B cell (primary cell): ENCODE data around the gene CCDC60. TPM values are rescaled to one million over a fixed set of nuclear protein-coding genes. Genes with fewer than 3 reads are reported as not detected.

Experiments
- ATAC-seq: fragments of 200-7000 bp; cut with Tn5 transposase; one replicate; pipeline ENCODE4 v1.10.0; 2021; ENCODE audit warnings: low read depth, mild to moderate bottlenecking, moderate number of reproducible peaks, moderate library complexity
- CTCF ChIA-PET: fragments of 350-600 bp; sonication (Branson Sonifier 250); formaldehyde crosslinking; loops from one replicate; lab custom pipeline; 2021; ENCODE audit warnings: antibody characterized with exemption, inconsistent platforms; lab: Charles Lee
- POLR2A ChIA-PET: fragments of 350-600 bp; sonication (Branson Sonifier 250); formaldehyde crosslinking; loops from one replicate; lab custom pipeline; 2021; ENCODE audit warnings: antibody characterized with exemption; lab: Charles Lee
- DNase-seq: peaks from one replicate; pipeline ENCODE4 v3.0.0; 2013
- H2AFZ ChIP-seq: 2 replicates; pipeline ENCODE4 v1.6.1; 2012; ENCODE audit warnings: mild to moderate bottlenecking, low read depth, low read length; ENCODE audit not compliant: insufficient read depth, poor library complexity, severe bottlenecking
- H3K27ac ChIP-seq, 2 donors: 1 replicate in 1 of 2; 2 replicates in 1 of 2; pipeline ENCODE4 v1.5.1; 2012 to 2013; ENCODE audit warnings: low read length in 2 of 2, mild to moderate bottlenecking in 2 of 2, moderate library complexity in 1 of 2
- H3K27me3 ChIP-seq, 4 experiments: fragments of 200-600 bp in 1 of 4; sonication (generic) in 1 of 4; replicated peaks in 1 of 4; 1 replicate in 2 of 4; 2 replicates in 2 of 4; pipeline versions ENCODE4 v1.6.1 to v1.7.0; 2013 to 2016; ENCODE audit warnings: low read length in 3 of 4, mild to moderate bottlenecking in 2 of 4, mixed read lengths in 1 of 4, moderate library complexity in 1 of 4; ENCODE audit not compliant: insufficient read depth in 4 of 4, control insufficient read depth in 3 of 4; ENCODE audit errors: control extremely low read depth in 1 of 4
- H3K36me3 ChIP-seq, 2 experiments: replicated peaks in 1 of 2; 1 replicate in 1 of 2; 2 replicates in 1 of 2; pipeline versions ENCODE4 v1.6.1 to v1.7.1; 2013; ENCODE audit warnings: low read length in 1 of 2; ENCODE audit not compliant: insufficient read depth in 2 of 2, control insufficient read depth in 1 of 2; ENCODE audit errors: control extremely low read depth in 1 of 2, extremely low read depth in 1 of 2
- H3K4me1 ChIP-seq, 2 donors: fragments of 200-600 bp in 1 of 2; sonication (generic) in 1 of 2; 1 replicate in 1 of 2; 2 replicates in 1 of 2; pipeline versions ENCODE4 v1.5.1 to v1.6.1; 2013 to 2017; ENCODE audit warnings: low read length in 2 of 2; ENCODE audit not compliant: control insufficient read depth in 2 of 2, insufficient read depth in 2 of 2
- H3K4me2 ChIP-seq: replicated peaks from 2 replicates; pipeline ENCODE3; 2012; ENCODE audit warnings: mild to moderate bottlenecking, low read depth, low read length; ENCODE audit not compliant: poor library complexity, severe bottlenecking
- H3K4me3 ChIP-seq, 5 experiments: fragments of 200-600 bp in 1 of 5; sonication (generic) in 1 of 5; 1 replicate in 3 of 5; 2 replicates in 2 of 5; pipeline versions ENCODE4 v1.5.1 to v1.7.0; 2011 to 2016; ENCODE audit warnings: low read length in 4 of 5, mild to moderate bottlenecking in 4 of 5, low read depth in 2 of 5, control low read depth in 1 of 5, moderate library complexity in 1 of 5; ENCODE audit not compliant: insufficient read depth in 1 of 5; ENCODE audit errors: control extremely low read depth in 1 of 5, extremely low read depth in 1 of 5
- H3K79me2 ChIP-seq: fragments of 200-600 bp; sonication (generic); one replicate; pipeline ENCODE4 v1.6.0; 2016; ENCODE audit warnings: low read length; ENCODE audit not compliant: control insufficient read depth, insufficient read depth
- H3K9ac ChIP-seq: fragments of 200-600 bp; sonication (generic); 2 replicates; pipeline ENCODE4 v1.6.1; 2017; ENCODE audit warnings: mild to moderate bottlenecking, low read length, moderate library complexity
- H3K9me3 ChIP-seq, 3 donors: one replicate each; pipeline versions ENCODE4 v1.6.1 to v1.7.1; 2013; ENCODE audit warnings: low read length in 2 of 3; ENCODE audit not compliant: control insufficient read depth in 2 of 3, insufficient read depth in 1 of 3; ENCODE audit errors: control extremely low read depth in 1 of 3
- H4K20me1 ChIP-seq: 2 replicates; pipeline ENCODE4 v1.6.0; 2012; ENCODE audit warnings: mild to moderate bottlenecking, low read length; ENCODE audit not compliant: insufficient read depth, control insufficient read depth, poor library complexity, severe bottlenecking
- H3K27ac Mint-ChIP-seq: one replicate; pipeline ENCODE4 v1.8.0; 2021; ENCODE audit warnings: mixed read lengths
- H3K27me3 Mint-ChIP-seq: one replicate; pipeline ENCODE4 v1.8.0; 2021; ENCODE audit warnings: mixed read lengths
- H3K4me1 Mint-ChIP-seq: one replicate; pipeline ENCODE4 v1.8.0; 2021; ENCODE audit warnings: mixed read lengths
- H3K4me3 Mint-ChIP-seq: one replicate; pipeline ENCODE4 v1.8.0; 2021; ENCODE audit warnings: mixed read lengths
- H3K9me3 Mint-ChIP-seq: one replicate; pipeline ENCODE4 v1.8.0; 2022; ENCODE audit warnings: mixed read lengths; ENCODE audit not compliant: insufficient read depth
- EZH2 ChIP-seq: IDR thresholded peaks from 2 replicates; pipeline ENCODE4 v1.6.1; 2012; ENCODE audit warnings: borderline replicate concordance, low read depth, mild to moderate bottlenecking, moderate library complexity, low read length; ENCODE audit not compliant: insufficient read depth, poor library complexity, severe bottlenecking
- WGBS: methylation state at CpG from one replicate; pipeline ENCODE4 v1.1.5; 2013; ENCODE audit warnings: missing lambda C conversion rate; ENCODE audit not compliant: insufficient coverage; 5-methylcytosine and 5-hydroxymethylcytosine counted together
- intact Hi-C: fragments of 100-400 bp; cut with micrococcal nuclease; formaldehyde crosslinking; loops from one replicate; pipeline ENCODE4 v1.10.0; 2022
- polyA plus RNA-seq: library from polyadenylated mRNA; depleted of rRNA; stranded (reverse); fragments of >200 nt; gene quantifications from 2 replicates; pipeline ENCODE4 v1.2.3, GENCODE V29; 2012
- total RNA-seq, 2 donors: library from RNA; stranded (reverse); fragments of 120-200 nt in 1 of 2; gene quantifications; 1 replicate in 1 of 2; 2 replicates in 1 of 2; pipeline versions ENCODE4 v1.2.3 to v1.2.4, GENCODE V29; 2013 to 2022
- TF ChIP-seq, protein P1 (sequence below): fragments of 200-600 bp; IDR thresholded peaks from one replicate; pipeline ENCODE4 v1.8.0; 2022; ENCODE audit warnings: antibody characterized with exemption, mild to moderate bottlenecking

CCDC60 gene
- total and polyA plus RNA-seq, 2 donors (not counting 1 experiment from before 2014, with no cell fraction given): not detected

DNA sequence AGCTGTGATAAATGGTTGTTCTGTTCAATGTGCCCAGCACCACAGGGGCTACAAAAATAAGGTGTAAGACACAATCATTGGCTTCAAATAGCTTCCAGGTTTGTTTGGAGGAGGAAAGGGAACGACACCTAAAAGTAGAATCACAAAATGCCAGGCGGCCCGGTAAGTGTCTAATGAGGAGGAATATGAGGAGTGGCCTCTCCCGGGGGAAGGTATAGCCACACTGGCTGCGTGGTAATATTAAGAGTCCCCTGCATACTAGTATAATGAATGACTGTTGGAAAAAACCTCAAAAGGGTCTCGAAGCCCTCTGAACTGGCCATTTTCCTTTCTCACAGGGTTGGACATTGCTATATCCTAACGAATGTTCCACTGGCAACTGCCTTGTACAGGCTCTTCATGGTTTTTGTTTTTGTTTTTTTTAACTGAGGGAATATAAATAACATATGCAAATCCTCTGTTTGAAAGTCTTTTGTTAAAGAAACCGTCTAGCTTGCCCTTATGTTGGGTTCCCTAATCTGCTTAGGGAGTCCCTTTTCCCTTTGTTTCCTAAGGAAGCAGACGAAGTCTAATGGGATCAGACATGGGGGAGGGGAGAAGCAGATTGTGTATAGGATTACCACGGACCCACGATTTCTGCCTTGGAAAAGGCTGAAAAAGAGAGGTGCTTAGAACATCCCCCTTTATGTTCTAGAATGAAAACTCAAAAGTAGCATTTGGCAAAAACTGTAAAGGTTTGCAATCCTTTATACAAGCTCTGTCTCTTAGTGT, 4.2 kb downstream of the CCDC60 start:
- ATAC-seq: no peak
- POLR2A ChIA-PET: no interaction called here

DNA sequence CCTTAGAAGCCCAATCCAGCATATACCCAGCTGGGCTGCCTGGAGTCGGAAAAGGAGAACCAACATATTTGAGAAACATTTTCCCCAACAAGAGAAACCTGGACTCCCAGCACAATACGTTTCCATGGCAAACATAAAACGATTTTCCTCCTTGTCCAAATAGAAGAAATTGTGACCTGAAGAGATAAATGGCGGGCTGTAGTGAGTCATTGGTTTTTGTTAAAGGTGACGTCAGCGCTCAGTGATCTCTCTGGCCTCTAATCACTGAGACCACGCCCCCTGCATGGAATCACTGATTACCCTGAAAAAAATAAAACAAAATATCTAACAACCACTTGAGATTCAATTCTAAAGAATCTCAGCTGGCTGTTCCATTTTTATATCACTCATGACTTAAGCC, 6.0 kb downstream of the CCDC60 start:
- ChIA-PET CTCF (interaction anchor here (0.8 kb wide), 1 partner anchor 9 kb away, joined by 3 read pairs; no protein-coding TSS in a partner anchor), POLR2A (no interaction called here)
- no peaks in the 10 kb centered on the region for H3K9me3 Mint-ChIP-seq
- H3K27me3 Mint-ChIP-seq: peaks cover 14% of the 10 kb centered on the region
- H3K4me1 Mint-ChIP-seq: no peaks in the 10 kb centered on the region
- H3K36me3 ChIP-seq: no peaks in the 10 kb centered on the region
- H3K4me3 ChIP-seq: no peak overlapping the region
- no peak overlapping the region for H3K9ac ChIP-seq
- no peak for ATAC-seq
- peaks cover 0 to 5% (median 0%) of the 10 kb centered on the region in 4 experiments for H3K27me3 ChIP-seq
- no peak overlapping the region for H2AFZ ChIP-seq
- no peak overlapping the region for H3K4me3 Mint-ChIP-seq
- H3K4me2 ChIP-seq: no peak overlapping the region
- H3K4me1 ChIP-seq: no peaks in the 10 kb centered on the region
- no peak for DNase-seq
- WGBS: no CpG with 5 or more reads among the region's 7 CpGs
- intact Hi-C loops: no loop called here
- TF ChIP-seq, protein P1, sequence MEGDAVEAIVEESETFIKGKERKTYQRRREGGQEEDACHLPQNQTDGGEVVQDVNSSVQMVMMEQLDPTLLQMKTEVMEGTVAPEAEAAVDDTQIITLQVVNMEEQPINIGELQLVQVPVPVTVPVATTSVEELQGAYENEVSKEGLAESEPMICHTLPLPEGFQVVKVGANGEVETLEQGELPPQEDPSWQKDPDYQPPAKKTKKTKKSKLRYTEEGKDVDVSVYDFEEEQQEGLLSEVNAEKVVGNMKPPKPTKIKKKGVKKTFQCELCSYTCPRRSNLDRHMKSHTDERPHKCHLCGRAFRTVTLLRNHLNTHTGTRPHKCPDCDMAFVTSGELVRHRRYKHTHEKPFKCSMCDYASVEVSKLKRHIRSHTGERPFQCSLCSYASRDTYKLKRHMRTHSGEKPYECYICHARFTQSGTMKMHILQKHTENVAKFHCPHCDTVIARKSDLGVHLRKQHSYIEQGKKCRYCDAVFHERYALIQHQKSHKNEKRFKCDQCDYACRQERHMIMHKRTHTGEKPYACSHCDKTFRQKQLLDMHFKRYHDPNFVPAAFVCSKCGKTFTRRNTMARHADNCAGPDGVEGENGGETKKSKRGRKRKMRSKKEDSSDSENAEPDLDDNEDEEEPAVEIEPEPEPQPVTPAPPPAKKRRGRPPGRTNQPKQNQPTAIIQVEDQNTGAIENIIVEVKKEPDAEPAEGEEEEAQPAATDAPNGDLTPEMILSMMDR: no peak
- no peak for TF ChIP-seq EZH2
- H3K79me2 ChIP-seq: no peaks in the 10 kb centered on the region
- H4K20me1 ChIP-seq: no peaks in the 10 kb centered on the region
- H3K27ac ChIP-seq: no peak overlapping the region
- H3K9me3 ChIP-seq: peaks cover 0 to 6% (median 0%) of the 10 kb centered on the region in 3 donors
- no peak overlapping the region for H3K27ac Mint-ChIP-seq

More for the DNA sequence above, 4.2 kb downstream of the CCDC60 start:
- DNase-seq: no peak
- H3K4me1 Mint-ChIP-seq: no peaks in the 10 kb centered on the region
- H3K4me2 ChIP-seq: no peak overlapping the region
- peaks cover 17% of the 10 kb centered on the region for H3K27me3 Mint-ChIP-seq
- H3K27ac ChIP-seq: no peak overlapping the region
- H3K9me3 ChIP-seq: peaks cover 0 to 10% (median 0%) of the 10 kb centered on the region in 3 donors
- no peak overlapping the region for H3K4me3 ChIP-seq
- H3K9ac ChIP-seq: no peak overlapping the region
- H2AFZ ChIP-seq: no peak overlapping the region
- H3K9me3 Mint-ChIP-seq: no peaks in the 10 kb centered on the region
- no peaks in the 10 kb centered on the region for H4K20me1 ChIP-seq
- H3K4me3 Mint-ChIP-seq: no peak overlapping the region
- no peak for TF ChIP-seq EZH2
- TF ChIP-seq, protein P1: no peak
- intact Hi-C loops: no loop called here
- H3K4me1 ChIP-seq: no peaks in the 10 kb centered on the region
- H3K36me3 ChIP-seq: no peaks in the 10 kb centered on the region
- CTCF ChIA-PET: no interaction called here
- peaks cover 0 to 5% (median 0%) of the 10 kb centered on the region in 4 experiments for H3K27me3 ChIP-seq
- WGBS: 33% methylated on average over 6 of the region's 11 CpGs
- no peaks in the 10 kb centered on the region for H3K79me2 ChIP-seq
- H3K27ac Mint-ChIP-seq: no peak overlapping the region
